ENCODE data around the gene CRTC1. TPM values are rescaled to one million over a fixed set of nuclear protein-coding genes. Genes with fewer than 3 reads are reported as not detected.

The CRTC1 gene
- total RNA-seq, 4 donors from 2014 or later, result 2.4 to 17.5 (median 6.7) TPM

DNA sequence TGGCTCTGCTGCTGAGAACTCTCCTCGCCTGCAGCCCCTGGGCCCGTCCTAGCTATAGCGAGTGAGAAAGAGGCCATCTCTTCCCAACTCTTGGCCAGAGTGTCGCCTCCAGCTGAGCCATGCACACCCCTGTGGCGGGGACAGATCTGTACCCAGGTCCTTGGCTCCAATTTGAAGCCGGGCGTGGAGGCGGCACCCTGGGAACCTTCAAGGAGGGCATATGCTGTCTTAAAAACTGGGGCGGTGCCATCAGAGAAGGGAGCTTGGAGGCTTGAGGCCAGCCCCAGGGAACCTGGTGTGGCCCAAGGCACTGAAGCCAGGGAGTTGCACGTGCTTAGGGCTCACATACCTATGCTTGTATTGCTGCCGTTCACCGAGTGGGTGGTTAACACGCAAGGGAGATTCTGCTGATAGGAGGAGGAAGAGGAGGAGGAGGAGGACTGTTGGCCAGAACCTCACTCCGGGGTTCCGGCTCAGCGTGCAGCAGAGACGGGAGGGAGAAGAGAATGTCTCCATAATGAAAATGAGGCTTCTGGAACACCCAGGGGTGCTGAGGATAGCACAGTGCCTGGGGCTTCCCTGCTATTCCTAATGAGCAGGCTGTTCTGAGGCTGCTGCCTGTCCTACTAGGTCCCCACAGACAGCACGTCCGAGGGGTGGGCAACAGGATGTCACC is 67.0 kb downstream of the CRTC1 start:
- H3K9me3 ChIP-seq, result no peaks in the 10 kb centered on the region
- DNase-seq, result no peak
- H3K27me3 ChIP-seq, result no peaks in the 10 kb centered on the region
- TF ChIP-seq, protein P1, sequence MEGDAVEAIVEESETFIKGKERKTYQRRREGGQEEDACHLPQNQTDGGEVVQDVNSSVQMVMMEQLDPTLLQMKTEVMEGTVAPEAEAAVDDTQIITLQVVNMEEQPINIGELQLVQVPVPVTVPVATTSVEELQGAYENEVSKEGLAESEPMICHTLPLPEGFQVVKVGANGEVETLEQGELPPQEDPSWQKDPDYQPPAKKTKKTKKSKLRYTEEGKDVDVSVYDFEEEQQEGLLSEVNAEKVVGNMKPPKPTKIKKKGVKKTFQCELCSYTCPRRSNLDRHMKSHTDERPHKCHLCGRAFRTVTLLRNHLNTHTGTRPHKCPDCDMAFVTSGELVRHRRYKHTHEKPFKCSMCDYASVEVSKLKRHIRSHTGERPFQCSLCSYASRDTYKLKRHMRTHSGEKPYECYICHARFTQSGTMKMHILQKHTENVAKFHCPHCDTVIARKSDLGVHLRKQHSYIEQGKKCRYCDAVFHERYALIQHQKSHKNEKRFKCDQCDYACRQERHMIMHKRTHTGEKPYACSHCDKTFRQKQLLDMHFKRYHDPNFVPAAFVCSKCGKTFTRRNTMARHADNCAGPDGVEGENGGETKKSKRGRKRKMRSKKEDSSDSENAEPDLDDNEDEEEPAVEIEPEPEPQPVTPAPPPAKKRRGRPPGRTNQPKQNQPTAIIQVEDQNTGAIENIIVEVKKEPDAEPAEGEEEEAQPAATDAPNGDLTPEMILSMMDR (IDR thresholded peaks at IDR 0.05), result no peak
- no peak for TF ChIP-seq POLR2A (IDR thresholded peaks at IDR 0.05)
- intact Hi-C loops (cut with DNase I; ENCODE audit: low total_unique reads), result no loop called here
- H3K4me3 ChIP-seq, result no peak overlapping the region
- no peak overlapping the region for H3K27ac ChIP-seq
- H3K36me3 ChIP-seq, result no peaks in the 10 kb centered on the region
- H3K4me1 ChIP-seq, result no peaks in the 10 kb centered on the region

DNA sequence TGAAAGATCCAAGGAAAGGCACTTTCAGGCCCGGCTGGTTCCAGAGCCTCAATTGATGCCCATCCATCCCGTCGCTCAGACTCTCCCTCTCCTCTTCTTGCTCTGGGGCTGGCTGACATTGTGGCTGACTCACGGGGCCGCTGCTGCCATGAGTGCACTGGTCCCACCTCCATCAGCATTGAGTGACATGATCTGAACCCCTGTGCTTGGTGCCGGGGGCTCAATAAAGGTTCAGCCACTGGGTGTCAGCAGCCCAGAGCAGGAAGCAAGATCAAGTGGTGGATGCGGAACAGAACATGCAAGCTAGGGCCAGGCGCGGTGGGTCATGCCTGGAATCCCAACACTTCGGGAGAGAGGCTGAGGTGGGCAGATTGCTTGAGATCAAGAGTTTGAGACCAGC is 68.1 kb downstream of the CRTC1 start:
- Histone ChIP-seq H3K27me3 (no peaks in the 10 kb centered on the region), H3K4me1 (no peaks in the 10 kb centered on the region), H3K4me3 (no peak overlapping the region), H3K36me3 (no peaks in the 10 kb centered on the region), H3K27ac (no peak overlapping the region), H3K9me3 (no peaks in the 10 kb centered on the region)
- TF ChIP-seq POLR2A (IDR thresholded peaks at IDR 0.05), result no peak
- TF ChIP-seq, protein P1 (IDR thresholded peaks at IDR 0.05), result no peak
- intact Hi-C loops (cut with DNase I; ENCODE audit: low total_unique reads), result no loop called here
- no peak for DNase-seq

DNA sequence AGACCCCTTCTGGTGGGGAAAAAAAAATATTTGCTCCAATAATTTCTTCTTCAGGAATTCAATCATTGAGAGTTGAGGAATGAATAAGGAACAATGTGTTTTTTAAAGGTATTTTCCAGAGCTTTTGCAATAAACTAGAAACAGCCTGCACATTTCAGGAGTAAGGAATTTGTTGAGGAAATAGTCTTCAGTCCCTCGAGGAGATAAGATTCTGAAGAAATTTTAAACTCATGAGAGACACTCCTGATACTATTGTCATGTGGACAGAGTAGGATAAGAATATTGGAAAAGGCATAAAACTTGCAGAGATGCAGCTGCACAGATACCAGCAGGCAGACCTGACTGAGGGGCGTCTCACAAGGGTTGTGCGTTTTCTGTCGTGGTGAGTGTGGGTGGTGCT is 71.0 kb downstream of the CRTC1 start:
- no peaks in the 10 kb centered on the region for H3K36me3 ChIP-seq
- TF ChIP-seq POLR2A (IDR thresholded peaks at IDR 0.05), result no peak
- TF ChIP-seq, protein P1 (IDR thresholded peaks at IDR 0.05), result no peak

DNA sequence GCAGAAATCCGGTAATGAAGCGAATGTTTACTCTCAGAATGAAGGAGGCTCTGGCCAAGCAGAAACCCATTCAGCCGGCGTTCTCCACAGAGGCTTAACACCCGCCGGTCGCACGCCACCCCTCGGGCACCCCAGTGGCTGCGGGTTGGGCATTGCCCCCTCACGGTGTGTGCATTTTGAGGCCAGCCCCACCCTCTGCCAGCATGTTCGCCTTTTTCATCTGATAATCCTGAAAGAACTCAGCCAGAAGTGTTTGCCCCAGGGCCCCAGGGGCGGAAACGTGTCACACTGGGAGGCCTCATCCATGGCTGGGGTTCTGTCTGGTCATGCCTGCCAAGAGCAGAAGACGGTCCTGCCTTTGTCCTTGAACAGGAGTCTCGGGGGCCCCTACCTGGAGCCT is 73.4 kb downstream of the CRTC1 start:
- intact Hi-C loops (cut with DNase I; ENCODE audit: low total_unique reads), result no loop called here
- no peak for DNase-seq
- Histone ChIP-seq H3K36me3 (no peaks in the 10 kb centered on the region), H3K9me3 (no peaks in the 10 kb centered on the region), H3K4me3 (no peak overlapping the region), H3K4me1 (peaks cover 0 to 7% of the 10 kb centered on the region in 2 donors), H3K27ac (no peak overlapping the region), H3K27me3 (no peaks in the 10 kb centered on the region)
- TF ChIP-seq POLR2A (IDR thresholded peaks at IDR 0.05), result no peak
- TF ChIP-seq, protein P1 (IDR thresholded peaks at IDR 0.05), result no peak

More for the DNA sequence above, 71.0 kb downstream of the CRTC1 start:
- Histone ChIP-seq H3K27me3 (no peaks in the 10 kb centered on the region), H3K4me1 (no peaks in the 10 kb centered on the region), H3K4me3 (no peak overlapping the region), H3K27ac (no peak overlapping the region), H3K9me3 (no peaks in the 10 kb centered on the region)
- intact Hi-C loops (cut with DNase I; ENCODE audit: low total_unique reads), result no loop called here
- DNase-seq, result no peak

DNA sequence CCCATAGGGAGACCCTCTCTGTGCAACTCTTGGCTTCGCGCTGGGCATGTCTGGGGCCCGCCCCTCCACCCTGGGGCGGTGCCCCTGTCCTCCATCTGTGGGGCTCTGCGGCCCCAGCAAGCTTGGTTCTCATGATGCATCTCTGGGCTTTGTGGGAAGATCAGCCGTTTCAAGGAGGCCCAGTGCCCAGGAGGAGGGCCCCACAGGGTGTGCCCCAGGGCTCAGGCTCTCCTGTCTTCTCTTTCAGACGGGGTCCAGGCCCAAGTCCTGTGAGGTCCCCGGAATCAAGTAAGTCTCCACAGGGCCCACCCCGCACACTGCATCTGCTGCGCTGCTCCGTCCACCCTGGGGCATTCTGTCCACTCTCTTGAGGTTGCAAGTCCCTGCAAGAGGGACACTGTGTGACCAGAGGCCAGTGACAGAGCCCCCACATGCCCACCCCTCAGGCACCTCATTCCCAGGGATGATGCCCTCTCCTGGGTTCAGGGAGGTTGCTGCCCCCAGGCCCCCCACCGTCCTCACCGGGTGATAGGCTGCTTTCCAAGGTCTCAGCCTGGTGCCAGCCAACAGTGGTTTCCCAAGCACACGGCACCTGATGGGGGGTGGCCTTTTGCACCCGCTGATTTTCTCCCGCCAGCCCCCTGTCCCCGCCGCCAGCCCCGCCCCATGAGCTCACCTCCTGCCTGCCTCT is 76.0 kb downstream of the CRTC1 start:
- TF ChIP-seq, protein P1 (IDR thresholded peaks at IDR 0.05), result no peak
- TF ChIP-seq POLR2A (IDR thresholded peaks at IDR 0.05), result no peak
- no peaks in the 10 kb centered on the region for H3K9me3 ChIP-seq
- no peaks in the 10 kb centered on the region for H3K36me3 ChIP-seq
- H3K27ac ChIP-seq, result no peak overlapping the region
- H3K4me1 ChIP-seq, result peaks cover 0 to 15% of the 10 kb centered on the region in 2 donors
- no peak for DNase-seq
- intact Hi-C loops (cut with DNase I; ENCODE audit: low total_unique reads), result no loop called here
- H3K4me3 ChIP-seq, result no peak overlapping the region
- no peaks in the 10 kb centered on the region for H3K27me3 ChIP-seq

All from uterus (tissue), 4 donors.